ENCODE data around the gene SAMD10. TPM values are rescaled to one million over a fixed set of nuclear protein-coding genes. Genes with fewer than 3 reads are reported as not detected.

SAMD10 gene
- total RNA-seq, 1 donor from 2014 or later, result 7.4 TPM

DNA sequence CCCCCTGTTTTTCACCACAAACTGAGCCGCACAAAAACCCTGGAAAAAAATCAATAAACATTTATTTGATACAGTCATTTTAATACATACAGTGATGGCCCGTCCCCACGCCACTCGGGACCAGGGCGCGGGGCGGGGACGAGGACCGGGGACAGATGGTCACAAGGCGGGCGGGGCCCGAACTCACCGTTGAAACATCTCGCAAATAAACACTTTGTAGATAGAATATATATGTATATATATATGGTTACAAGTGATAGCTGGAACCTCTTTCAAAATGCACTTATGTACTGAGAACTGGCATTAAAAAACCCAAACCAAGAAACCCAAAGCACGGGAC lies 22.8 kb downstream of the SAMD10 start:
- Mint-ChIP-seq H3K27me3 (no peaks in the 10 kb centered on the region), H3K27ac (peak overlapping the region; percentile 78), H3K4me3 (peak overlapping the region; percentile 89), H3K9me3 (no peaks in the 10 kb centered on the region), H3K4me1 (ENCODE audit: unreplicated experiment) (peaks cover 14% of the 10 kb centered on the region), H3K36me3 (no peaks in the 10 kb centered on the region)
- TF ChIP-seq, protein P1, sequence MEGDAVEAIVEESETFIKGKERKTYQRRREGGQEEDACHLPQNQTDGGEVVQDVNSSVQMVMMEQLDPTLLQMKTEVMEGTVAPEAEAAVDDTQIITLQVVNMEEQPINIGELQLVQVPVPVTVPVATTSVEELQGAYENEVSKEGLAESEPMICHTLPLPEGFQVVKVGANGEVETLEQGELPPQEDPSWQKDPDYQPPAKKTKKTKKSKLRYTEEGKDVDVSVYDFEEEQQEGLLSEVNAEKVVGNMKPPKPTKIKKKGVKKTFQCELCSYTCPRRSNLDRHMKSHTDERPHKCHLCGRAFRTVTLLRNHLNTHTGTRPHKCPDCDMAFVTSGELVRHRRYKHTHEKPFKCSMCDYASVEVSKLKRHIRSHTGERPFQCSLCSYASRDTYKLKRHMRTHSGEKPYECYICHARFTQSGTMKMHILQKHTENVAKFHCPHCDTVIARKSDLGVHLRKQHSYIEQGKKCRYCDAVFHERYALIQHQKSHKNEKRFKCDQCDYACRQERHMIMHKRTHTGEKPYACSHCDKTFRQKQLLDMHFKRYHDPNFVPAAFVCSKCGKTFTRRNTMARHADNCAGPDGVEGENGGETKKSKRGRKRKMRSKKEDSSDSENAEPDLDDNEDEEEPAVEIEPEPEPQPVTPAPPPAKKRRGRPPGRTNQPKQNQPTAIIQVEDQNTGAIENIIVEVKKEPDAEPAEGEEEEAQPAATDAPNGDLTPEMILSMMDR (conservative IDR thresholded peaks at IDR 0.05), result no peak
- DNase-seq (ENCODE audit: extremely low spot score, unreplicated experiment), result no peak

- H3K4me1 Mint-ChIP-seq (ENCODE audit: unreplicated experiment), result peaks cover 14% of the 10 kb centered on the region
- no peaks in the 10 kb centered on the region for H3K9me3 Mint-ChIP-seq
- no peaks in the 10 kb centered on the region for H3K36me3 Mint-ChIP-seq
- TF ChIP-seq, protein P1 (conservative IDR thresholded peaks at IDR 0.05), result peak; percentile 9
- H3K4me3 Mint-ChIP-seq, result peak within 1 kb of the TSS; percentile 89
- peak; percentile 92 for DNase-seq (ENCODE audit: extremely low spot score, unreplicated experiment)
- no peaks in the 10 kb centered on the region for H3K27me3 Mint-ChIP-seq
- peak within 1 kb of the TSS; percentile 78 for H3K27ac Mint-ChIP-seq
Measured at GRCh38 chr20:63955827-63956663, 23.4 kb downstream of the SAMD10 start, which contains the start of gene UCKL1. UCKL1 (minus strand) TSS chr20:63956416; CDS start chr20:63956372, 44 bp downstream.

DNA sequence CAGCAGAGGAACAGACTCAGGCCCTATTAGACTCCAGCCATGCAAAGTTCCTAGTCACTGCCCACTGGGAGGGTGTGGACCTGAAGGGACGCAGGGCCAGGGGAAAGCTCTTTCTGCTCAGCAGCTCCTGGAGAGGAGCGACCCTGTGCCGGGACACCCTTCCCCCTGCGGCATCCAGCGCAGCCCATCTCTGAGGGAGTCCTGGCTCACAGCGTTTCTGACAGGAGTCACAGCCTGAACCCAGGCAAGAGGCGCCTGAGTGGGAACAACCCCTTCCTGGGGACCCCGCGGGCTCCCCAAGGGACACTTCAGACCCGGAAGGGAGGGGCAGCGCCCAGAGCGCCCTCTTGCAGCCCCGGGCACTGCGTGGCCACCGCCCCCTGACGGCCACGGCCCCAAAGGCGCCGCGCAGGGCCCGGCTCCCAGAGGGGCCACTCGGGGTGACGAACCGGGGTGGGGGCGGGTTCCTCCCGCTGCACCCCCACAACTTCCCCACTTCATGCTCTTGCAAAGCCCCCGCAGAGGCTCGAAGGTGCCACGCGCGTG lies 24.1 kb downstream of the SAMD10 start:
- Mint-ChIP-seq H3K27me3 (no peaks in the 10 kb centered on the region), H3K9me3 (no peaks in the 10 kb centered on the region), H3K4me3 (peak overlapping the region; percentile 86), H3K27ac (peak overlapping the region; percentile 63), H3K36me3 (no peaks in the 10 kb centered on the region), H3K4me1 (ENCODE audit: unreplicated experiment) (peaks cover 14% of the 10 kb centered on the region)
- TF ChIP-seq, protein P1 (conservative IDR thresholded peaks at IDR 0.05), result peak; percentile 39
- no peak for DNase-seq (ENCODE audit: extremely low spot score, unreplicated experiment)

- Mint-ChIP-seq H3K36me3 (no peaks in the 10 kb centered on the region), H3K4me1 (ENCODE audit: unreplicated experiment) (peaks cover 23% of the 10 kb centered on the region), H3K4me3 (peak overlapping the region; percentile 86), H3K9me3 (no peaks in the 10 kb centered on the region), H3K27me3 (no peaks in the 10 kb centered on the region), H3K27ac (peak overlapping the region; percentile 63)
- DNase-seq (ENCODE audit: extremely low spot score, unreplicated experiment), result no peak
- TF ChIP-seq, protein P1 (conservative IDR thresholded peaks at IDR 0.05), result no peak
Measured at GRCh38 chr20:63953764-63954429, 25.5 kb downstream of the SAMD10 start.

- TF ChIP-seq, protein P1 (conservative IDR thresholded peaks at IDR 0.05), result no peak
- Mint-ChIP-seq H3K27ac (peak overlapping the region; percentile 39), H3K4me1 (ENCODE audit: unreplicated experiment) (peaks cover 26% of the 10 kb centered on the region), H3K9me3 (no peaks in the 10 kb centered on the region), H3K36me3 (no peaks in the 10 kb centered on the region), H3K27me3 (no peaks in the 10 kb centered on the region), H3K4me3 (peak overlapping the region; percentile 47)
- no peak for DNase-seq (ENCODE audit: extremely low spot score, unreplicated experiment)
Measured at GRCh38 chr20:63952769-63953168, 26.7 kb downstream of the SAMD10 start.

All from type B pancreatic cell (in vitro differentiated cells).